ENCODE results near the gene IPCEF1. TPM values are rescaled to one million over a fixed set of nuclear protein-coding genes. Genes with fewer than 3 reads are reported as not detected.

The IPCEF1 gene, protein sequence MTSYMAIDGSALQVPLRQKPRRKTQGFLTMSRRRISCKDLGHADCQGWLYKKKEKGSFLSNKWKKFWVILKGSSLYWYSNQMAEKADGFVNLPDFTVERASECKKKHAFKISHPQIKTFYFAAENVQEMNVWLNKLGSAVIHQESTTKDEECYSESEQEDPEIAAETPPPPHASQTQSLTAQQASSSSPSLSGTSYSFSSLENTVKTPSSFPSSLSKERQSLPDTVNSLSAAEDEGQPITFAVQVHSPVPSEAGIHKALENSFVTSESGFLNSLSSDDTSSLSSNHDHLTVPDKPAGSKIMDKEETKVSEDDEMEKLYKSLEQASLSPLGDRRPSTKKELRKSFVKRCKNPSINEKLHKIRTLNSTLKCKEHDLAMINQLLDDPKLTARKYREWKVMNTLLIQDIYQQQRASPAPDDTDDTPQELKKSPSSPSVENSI
- total RNA-seq: 0.24 and 0.65 TPM in 2 replicates

DNA sequence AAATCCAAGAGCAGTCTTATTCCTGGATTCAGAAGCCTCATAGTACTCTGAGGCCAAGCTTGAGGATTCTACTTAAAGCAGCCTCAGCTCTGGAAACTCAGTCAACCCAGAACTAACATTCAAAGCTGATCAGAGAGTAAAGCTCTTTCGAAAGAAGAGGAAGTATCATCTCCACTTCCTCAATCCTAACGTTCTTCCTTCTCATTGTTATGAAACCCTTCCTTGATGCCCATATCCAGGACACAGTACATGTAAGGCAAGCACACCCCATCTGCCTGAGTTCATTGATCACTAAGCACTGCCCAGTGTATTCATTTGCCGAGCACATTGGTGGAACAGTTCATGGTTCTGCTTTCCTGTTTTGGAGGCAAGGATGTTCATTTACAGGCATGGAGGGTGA lies at the start of gene IPCEF1:
IPCEF1 (minus strand) TSS at position 114 of the 400 bp plus-strand sequence. CDS start 90,856 bp downstream, outside the sequence.

Other genes starting within 250 kb of the IPCEF1 start
- 7.7 and 7.8 TPM in 2 replicates for gene CNKSR3, start 153.9 kb upstream of the IPCEF1 start, total RNA-seq